Measurements from ENCODE around the gene MTRF1. TPM values are rescaled to one million over a fixed set of nuclear protein-coding genes. Genes with fewer than 3 reads are reported as not detected.

The MTRF1 gene
- total and polyA plus RNA-seq, 2 of the 8 experiments (the other 6 are each of a cell fraction or from before 2014, with no cell fraction given): 8.0 to 19.2 TPM

- TF ChIP-seq CHD1 (IDR thresholded peaks at IDR 0.05; ENCODE audit: low read depth, low read length): no peak
Observed at GRCh38 chr13:41289463-41289881, 26.1 kb upstream of the MTRF1 start (continued).

Data from H1 (cell line).